UCSD-AML1 (cell line): ENCODE measurements around the gene LOXHD1.

Experiments used
- DNase-seq: peaks from one replicate; lab custom pipeline; 2025; ENCODE audit not compliant: unreplicated experiment; lab: John Stamatoyannopoulos, UW

LOXHD1 gene

DNA sequence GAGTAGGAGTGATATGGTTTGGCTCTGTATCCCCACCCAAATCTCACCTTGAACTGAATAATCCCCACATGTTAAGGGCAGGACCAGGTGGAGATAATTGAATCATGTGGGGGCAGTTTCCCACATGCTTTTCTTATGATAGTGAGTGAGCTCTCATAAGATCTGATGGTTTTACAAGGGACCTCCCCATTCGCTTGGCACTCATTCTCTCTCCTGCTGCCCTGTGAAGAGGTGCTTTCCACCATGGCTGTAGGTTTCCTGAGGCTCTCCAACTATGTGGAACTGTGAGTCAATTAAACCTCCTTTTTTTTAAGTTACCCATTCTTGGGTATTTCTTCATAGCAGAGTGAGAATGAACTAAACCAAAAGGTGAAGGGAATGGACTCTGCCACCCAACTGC lies 207.5 kb downstream of the LOXHD1 start:
- DNase-seq = no peak

DNA sequence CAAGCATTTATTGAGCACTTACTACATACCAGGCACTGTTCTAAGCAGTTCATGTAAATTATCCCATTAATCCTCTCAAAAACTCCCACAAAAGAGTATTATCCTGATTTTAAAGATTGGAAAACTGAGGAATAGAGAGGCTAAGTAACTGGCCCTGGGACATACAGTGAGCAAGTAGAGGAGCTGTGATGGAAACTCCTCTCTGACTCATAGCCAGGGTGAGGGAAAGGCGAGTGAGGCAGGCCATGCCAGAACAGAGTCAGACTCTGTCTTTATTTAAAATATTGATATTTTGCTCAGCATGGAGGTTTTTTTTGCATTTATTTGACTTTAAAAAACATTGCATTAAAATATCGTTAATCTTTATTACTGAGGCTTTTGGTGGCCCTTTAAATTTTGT lies 208.0 kb downstream of the LOXHD1 start:
- DNase-seq = no peak

DNA sequence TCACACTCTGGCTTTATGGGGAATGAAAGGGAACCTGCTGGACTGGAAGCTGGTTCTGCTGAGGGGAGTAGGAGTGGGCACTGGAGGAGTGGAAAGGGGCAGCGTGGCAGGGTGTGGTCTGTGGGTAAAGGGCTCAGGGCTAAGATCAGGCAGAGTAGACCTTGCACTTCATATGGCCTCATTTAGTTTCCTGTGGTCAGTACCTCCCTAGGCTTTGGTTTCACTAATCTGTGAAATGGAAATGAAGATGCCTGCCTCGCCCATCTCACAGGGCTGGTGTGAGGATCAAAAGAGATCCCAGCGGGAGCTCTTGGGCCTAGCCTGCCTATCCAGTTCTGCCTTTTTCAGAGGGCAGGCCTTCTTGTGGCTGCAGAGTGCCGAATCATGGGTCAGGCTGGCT lies 208.7 kb downstream of the LOXHD1 start:
- DNase-seq = no peak

DNA sequence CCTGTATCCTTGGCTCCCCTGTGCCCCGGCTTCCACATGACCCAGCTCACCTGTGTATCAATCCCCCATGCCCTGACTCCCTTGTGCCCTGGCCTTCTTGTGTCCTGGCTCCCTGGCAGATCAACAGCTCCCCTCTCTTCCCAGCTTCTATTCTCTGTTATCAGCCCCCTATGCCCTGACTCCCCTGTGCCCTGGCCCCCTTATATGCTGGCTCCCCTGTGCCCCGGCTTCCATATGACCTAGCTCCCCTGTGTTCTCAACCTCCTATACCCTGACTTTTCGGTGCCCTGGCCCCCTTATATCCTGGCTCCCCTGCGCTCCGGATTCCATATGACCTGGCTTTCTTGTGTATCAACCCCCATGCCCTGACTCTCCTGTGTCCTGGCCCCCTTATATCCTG lies 209.2 kb downstream of the LOXHD1 start:
- DNase-seq = no peak

DNA sequence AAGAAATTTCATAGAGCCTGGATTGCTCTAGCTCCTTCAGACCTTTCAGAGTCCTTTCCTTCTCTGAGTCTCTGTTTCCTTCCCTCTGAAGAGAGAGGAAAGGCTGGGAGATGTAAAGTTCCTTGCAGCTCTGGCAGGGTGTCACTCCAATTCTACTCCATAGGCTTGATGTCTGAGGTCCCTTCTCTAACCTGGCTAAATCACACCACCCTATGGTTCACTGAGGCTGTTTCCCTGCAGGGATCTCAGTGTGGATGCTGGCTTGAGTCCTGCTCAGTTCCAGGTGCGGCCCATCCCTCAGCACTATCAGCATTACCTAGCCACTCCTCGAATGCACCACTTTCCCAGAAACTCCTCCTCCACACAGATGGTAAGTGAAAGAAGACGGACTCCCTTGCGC lies 209.7 kb downstream of the LOXHD1 start:
- no peak for DNase-seq

DNA sequence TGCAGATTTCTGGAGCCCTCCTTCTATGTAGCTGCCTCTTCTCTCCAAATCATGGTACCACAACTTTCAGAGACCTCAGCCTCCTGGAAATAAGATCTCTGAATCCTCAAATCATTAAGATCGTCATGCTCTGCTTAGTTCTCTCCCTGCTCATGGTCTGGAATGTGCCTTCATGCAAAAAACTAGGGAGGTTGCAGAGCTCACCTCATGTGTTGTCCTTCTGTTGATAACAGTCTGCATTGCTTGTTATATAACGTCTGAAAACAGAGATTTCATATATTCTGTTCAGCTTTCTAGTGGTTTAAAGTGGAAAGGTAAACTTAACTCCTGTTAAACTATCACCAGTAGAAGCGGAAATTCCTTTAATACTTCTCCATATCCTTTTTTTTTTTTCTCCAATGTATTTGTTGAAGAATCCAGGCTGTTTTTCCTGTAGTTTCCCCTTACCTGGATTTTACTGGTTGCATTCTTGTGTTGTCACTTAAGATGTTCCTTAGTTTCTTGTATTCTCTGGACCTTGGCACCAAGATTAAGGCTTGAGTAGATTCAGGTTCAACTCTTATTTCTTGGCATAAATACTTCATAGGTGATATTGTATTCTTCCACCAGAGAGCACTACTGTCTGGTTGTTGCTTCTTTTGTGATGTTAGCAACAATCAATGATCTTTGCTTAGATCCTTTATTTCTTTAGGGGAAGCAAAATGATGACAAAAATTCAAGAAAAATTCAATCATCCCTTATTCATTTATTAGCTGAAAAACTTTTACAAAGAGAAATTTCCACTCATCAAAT lies 211.3 kb downstream of the LOXHD1 start:
- no peak for DNase-seq

DNA sequence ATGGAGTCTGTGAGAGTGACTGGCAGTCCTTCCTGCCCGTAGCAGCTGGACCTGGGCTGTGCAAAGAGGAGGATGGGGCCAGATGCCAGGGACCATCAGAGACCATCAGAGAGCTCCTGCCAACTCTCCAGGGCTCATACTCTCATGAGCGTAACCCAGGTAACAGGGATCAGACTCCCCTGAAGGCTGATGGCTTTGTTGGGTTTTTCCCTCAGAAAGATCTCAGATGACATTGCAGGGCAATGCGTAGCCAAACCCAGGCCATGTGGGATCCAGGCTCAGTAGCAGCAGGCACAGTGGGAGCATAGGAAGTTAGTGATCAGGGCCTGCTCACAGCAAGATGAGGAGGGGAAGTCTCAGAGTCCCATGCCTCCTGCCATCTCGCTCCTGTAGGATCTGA lies 218.0 kb downstream of the LOXHD1 start:
- no peak for DNase-seq

DNA sequence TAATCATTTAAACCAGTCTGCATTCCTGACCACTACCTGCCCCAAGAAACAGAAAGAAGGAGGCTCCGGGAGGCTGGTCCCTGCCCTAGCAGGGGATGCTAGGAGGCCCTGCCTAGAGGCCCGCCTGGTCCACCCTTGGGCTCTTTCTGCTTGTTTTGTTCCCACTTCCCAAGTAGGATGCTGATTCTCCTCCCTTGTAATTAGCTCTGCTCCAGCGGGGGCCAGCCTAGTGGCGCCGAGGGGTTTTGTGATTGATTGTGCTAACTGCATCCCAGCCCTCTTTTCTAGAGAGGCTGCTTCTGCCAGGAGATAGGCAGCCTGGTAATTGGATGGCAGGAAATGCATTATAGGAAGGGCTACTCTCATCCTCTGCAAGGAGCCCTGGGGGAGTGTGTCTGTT lies 220.0 kb downstream of the LOXHD1 start:
- no peak for DNase-seq

DNA sequence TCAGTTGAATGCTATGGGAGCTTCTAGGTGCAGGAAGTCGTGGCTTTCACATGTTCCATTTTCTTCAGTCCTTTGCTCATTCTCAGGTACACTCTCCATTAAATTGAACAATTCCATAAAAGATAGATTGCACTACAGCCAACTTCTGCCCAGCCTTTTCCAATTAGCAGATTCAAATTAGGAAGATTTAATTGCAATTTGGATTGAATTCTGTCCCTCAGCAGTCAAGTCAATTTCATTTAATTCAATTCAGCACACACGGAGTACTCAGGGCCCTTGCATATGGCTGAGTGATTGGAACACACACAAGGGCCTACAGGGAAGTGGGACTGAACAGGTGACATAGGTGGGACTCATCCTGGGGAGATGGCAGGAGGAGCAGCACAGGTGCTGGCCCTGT lies 220.4 kb downstream of the LOXHD1 start:
- no peak for DNase-seq

DNA sequence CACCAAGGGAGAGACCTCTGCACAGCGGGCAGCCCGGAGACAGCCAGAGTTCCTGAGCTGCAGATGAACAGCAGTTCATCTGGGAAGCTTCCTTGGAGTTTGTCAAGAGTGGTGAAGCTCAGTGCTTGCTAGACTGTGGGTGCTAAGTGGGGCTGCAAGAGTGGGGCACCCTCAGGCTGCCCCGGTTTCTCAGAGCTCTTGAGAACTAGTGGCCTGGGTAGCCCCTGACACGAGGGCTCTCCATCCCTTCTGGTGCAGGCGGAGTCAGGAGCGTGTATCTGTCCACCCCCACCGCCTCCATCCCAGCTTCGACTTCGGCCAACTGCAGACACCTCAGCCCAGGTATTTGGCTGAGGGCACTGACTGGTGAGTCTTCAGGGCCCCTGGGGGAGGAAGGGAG lies 222.0 kb downstream of the LOXHD1 start:
- no peak for DNase-seq

DNA sequence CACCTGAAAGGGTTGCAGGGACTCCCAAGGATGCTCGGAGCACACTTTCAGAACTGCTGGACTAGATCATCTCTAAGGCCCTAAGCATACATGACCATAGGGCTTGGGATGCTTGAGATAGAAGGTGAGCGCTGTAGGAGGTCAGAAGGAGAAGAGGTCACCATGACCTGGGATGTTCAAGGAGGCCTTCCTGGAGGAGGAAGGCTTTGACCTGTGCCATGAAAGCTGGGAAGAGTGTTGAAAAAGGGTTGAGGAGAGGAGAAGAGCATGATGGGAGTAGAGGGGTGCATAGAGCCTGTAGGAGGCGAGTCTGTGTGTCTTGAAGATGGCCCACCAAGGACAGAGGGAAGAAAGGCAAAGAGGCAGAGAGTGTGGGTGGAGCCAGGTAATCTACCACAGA lies 222.4 kb downstream of the LOXHD1 start:
- no peak for DNase-seq

DNA sequence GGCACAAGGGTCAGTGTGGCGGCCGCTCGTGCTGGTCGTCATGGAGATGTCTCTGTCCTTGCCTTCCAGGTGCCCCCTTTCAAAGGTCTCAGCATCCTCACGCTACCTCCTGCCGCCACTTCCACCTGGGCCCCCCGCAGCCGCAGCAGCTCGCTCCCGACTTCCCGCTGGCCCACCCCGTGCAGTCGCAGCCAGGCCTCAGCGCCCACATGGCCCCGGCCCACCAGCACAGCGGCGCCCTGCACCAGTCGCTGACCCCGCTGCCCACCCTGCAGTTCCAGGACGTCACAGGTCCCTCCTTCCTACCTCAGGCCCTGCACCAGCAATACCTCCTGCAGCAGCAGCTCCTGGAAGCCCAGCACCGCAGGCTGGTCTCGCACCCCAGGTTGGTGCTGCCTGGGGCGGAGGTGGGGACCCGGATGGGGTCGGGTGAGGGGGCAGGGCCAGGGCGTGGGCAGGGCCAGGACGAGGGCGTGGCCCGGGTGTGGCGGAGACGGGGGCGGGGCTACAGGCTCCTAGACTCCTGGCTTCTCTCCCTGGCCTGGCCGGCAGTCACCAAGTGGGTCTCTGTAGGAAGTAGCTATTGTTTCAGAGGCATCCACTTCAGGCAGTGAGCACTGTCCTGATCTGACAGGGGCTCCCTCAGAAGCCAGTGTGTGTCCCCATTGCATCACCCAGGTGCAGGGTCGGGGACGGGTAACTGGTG lies 223.7 kb downstream of the LOXHD1 start:
- DNase-seq = no peak

DNA sequence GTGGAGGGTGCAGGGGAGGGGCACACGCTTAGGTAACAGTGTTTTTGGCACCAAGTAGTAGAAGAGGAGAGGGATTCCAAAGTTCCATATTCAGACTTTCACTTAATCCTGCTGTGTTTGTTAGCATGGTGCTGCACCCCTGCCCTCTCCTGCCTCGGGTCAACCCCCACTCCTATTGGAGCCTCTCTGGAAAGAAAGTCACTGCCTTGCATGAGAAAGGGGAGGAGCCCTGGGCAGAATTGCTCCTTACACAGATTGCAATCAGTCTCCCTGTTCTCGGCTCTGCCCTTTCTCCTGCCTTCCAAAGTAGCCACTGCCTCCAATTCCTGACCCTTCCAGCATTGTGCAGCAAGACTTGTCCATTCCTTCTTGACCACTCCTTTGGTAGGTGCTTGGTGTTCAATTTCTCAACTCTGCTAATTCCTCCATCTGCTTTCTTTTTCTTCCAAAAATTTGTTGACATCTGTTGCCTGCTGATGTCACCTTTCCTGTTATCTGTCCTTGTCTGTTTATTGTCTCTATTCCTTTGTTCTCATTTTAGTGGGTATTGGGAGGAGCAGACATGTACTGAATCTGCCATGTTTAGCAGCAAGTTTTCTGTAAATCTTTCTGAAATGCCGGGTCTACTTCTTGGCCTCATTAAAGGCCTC lies 225.4 kb downstream of the LOXHD1 start:
- no peak for DNase-seq

DNA sequence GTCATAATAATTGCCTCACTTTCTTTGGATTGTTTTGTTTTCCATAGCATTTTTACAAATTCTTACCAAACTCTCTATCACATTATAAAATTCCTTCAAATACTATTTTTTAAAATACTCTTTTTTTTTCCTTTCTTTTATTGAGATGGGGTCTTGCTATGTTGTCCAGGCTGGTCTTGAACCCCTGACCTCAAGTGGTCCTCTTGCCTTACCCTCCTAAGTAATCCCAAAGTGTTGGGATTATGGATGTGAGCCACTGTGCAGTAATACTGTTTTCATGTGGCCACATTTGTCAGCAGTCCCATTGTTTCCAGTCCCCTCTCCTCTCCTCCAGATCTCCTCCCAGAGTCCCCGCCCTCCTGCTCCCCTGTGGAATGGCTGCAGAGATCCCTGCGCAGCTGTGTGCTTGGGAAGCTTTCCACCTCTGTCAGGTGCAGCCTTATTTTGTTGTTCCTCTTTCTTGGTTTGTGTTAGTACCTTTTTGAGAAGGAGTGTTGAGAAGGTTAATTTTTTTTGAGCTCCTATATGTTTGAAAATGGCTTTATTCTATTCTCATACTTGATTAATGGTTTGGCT lies 227.3 kb downstream of the LOXHD1 start:
- DNase-seq = no peak

DNA sequence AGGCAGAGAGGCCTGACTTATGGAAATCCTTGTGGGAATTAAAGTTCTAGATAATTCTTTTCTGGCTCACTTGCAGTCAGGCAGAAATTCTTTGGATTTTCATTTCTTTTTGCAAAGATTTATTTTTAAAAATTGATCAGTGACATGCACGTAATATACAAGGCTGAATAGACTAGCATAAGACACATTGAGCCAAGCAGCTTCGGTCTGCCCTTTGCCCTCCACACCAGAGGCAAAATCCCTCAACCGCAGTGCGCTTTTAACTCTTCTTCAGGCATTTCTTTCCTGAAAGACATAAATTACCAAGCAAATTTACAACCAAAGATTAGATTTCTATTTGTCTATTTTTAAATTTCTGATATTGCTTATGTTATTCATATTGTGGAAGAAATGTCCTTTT lies 227.9 kb downstream of the LOXHD1 start:
- no peak for DNase-seq

DNA sequence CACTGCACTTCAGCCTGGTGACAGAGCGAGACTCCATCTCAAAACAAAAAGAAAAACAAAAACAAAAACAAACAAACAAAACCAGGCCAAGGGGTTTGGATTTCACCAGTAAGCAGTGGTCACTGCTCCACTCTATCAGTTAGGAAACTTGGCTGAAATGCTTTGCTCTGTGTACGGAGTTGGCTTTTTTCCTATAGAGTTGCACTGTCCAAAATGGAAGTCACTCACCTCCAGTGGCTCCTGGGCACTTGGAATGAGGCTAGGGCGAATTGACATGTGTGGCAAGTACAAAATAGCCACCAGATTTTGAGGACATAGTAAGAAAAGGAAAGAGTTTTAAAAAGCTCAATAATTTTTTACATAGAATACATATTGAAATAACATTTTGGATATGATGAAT lies 228.7 kb downstream of the LOXHD1 start:
- no peak for DNase-seq

DNA sequence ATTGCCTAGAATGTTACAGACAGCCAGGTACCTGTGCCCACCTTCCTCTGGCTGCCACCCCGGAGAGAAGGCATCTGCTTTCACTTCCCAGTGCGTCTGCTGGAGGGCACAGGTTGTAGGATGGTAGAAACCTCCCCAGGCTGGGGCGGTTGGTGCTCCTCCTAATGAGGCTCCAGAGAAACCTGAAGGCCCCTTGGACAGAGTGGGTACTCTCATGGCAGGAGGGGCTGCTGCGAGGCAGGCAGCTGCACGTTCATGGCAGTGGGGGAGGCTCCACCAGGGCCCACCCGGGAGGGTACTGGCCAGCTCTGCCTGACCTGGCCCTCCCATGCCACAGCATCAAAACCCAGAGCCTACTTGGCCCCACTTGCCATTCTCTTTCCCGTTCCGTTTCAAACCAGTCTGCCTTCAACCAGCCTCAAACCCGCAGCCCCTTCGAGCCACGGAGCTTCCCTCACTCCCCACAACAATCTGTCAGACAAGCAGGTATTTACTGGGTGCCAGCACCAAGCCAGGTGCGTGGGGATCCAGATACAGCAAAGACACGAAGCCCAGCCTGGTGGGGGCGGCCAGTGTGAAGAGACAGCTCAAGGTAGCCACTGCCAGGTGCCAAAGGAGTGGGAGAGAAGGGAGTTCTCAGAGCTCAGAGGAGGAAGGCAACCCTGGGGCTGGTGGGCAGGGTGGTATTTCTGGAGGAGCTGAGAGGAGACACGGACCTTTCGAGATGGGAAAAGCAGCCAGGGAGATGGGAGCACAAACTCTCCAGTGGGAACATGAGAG lies 229.6 kb downstream of the LOXHD1 start:
- no peak for DNase-seq
